ENCODE results near the gene NKAIN4.

NKAIN4 gene

DNA sequence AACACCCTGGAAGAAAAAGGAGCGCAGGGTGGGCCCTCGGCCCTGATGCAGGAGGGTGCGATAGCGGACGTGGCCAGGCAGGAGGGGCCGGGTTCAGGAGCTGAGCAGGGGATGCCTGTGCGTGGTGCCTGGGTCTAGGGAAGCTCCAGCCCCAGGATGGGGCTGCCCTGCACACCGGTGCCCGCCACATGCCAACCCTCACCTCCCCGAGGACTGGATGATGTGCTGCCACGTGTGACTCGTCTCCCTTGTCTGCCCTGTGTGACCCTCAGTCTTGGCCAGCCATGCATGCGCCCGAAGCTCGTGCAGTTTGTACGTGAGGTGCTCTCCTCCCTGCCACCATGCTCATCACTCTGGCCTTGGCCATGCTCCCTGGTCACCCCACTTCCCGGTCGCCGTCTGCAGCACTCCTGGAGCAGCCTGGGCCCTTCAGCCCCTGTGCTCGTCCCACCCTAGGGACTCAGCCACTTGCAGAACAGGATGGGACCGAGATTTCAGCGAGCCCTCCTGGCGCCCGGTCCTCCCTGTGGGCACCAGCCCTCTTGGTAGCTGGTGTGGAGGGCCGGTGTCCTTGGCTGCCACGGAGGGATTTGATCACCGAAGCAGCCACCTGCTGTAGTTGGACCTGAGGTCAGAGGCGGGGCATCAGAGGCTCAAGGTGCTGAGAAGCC lies 34.5 kb upstream of the NKAIN4 start:
- DNase-seq (ENCODE audit: low read depth) = no peak

GRCh38 chr20:63287697-63288580 lies 33.7 kb upstream of the NKAIN4 start:
- no peak for DNase-seq (ENCODE audit: low read depth)

DNA sequence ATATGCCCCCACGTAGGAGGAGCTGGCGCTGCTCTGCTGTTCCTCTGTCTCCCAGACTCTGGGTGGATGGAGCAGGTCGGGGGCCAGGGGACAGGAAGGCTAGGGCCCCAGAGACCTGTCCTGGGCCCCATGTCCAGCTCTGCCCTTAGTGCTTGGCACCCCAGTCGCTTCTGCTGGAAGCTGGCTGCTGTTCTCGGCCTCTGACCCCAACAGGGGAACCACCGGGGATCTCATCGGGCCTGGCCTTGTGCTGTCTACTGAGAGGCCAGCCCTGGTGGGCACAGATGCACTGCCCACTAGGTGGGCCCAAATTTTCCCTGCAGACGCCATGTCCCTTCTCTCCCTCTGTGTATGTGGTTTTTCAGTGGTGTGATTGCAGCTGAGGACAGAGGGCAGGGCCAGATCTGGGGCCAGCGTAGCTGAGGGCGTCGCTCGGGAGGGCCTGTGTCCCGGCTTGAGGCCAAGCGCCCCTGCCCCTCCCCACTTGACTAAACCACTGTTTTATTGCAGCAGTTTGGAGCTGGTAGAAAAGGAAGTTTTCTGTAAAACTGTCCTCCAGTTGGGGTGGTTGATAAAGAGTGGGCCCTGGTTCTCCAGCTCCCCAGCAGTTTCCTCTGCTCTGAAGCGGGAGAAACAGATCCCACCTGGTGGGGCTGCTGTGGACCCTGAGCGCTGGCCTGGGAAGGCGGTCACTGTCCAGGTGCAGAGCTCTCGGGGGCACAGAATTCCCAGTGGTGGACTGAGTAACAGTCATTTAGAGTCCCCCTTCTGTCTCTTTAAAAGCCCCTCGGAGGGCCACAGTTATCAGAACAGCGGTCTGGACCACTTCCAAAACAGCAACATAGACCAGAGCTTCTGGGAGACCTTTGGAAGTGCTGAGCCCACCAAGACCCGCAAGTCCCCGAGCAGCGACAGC lies 32.8 kb upstream of the NKAIN4 start:
- DNase-seq (ENCODE audit: low read depth) = no peak

GRCh38 chr20:63285636-63286615 lies 31.7 kb upstream of the NKAIN4 start:
- DNase-seq (ENCODE audit: low read depth) = no peak

GRCh38 chr20:63284981-63285524 lies 30.8 kb upstream of the NKAIN4 start:
- DNase-seq (ENCODE audit: low read depth) = no peak

DNA sequence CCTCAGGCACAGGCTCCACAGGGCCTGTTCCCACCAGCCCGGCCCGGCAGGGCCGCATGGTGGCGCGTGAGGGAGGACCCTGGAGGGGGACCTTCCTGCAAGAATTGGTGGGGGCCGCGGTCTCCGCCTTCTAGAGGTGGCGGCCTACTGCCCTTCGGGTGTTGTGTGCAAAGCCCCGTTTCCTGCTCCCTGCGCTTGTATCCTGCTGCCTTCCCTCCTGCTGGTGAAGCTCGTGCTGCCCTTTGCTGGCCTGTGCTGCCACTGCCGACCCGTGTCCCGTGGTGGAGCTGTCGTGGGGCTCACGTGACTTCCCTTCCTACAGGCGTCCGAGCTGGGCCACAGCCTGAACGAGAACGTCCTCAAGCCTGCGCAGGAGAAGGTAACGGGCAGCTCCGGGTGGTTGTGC lies 30.3 kb upstream of the NKAIN4 start:
- DNase-seq (ENCODE audit: low read depth) = no peak

DNA sequence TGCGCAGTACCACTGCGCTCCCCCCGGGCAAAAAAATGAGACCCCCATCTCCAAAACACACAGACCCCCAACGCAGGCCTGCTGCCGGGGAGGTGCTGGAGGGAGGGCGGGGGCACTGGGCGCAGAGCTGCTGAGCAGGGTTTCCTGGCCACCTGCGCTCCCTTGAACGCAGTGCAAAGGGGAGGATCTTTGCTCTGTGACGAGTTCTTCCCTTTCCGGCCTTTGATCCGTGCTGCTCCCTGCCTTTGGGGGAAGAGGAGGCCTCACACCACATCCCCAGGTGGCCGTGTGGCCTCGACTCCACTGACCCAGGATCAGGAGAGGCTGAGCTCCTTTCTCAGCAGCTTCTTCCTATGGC lies 29.8 kb upstream of the NKAIN4 start:
- DNase-seq (ENCODE audit: low read depth) = no peak

GRCh38 chr20:63283397-63284082 lies 29.3 kb upstream of the NKAIN4 start:
- DNase-seq (ENCODE audit: low read depth) = no peak

DNA sequence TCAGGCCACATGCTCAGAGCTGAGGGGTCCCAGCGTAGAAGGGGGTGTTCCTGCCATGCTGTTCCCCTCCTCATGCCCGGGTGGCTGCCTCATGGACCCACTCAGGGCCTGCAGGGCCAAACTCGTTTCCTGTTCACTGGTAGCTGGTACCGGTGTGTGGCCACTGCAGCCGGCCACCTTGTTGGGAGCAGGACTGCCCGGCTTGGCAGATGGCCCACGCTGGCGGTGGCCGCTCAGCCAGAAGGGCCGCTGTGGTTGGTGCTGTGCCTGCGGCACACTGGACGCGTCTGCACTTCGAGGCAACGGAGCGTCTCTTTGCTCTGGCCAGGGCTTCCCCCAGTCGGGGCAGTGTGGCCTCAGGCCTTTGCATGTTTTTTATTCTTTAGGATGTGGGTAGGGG lies 28.7 kb upstream of the NKAIN4 start:
- DNase-seq (ENCODE audit: low read depth) = no peak

DNA sequence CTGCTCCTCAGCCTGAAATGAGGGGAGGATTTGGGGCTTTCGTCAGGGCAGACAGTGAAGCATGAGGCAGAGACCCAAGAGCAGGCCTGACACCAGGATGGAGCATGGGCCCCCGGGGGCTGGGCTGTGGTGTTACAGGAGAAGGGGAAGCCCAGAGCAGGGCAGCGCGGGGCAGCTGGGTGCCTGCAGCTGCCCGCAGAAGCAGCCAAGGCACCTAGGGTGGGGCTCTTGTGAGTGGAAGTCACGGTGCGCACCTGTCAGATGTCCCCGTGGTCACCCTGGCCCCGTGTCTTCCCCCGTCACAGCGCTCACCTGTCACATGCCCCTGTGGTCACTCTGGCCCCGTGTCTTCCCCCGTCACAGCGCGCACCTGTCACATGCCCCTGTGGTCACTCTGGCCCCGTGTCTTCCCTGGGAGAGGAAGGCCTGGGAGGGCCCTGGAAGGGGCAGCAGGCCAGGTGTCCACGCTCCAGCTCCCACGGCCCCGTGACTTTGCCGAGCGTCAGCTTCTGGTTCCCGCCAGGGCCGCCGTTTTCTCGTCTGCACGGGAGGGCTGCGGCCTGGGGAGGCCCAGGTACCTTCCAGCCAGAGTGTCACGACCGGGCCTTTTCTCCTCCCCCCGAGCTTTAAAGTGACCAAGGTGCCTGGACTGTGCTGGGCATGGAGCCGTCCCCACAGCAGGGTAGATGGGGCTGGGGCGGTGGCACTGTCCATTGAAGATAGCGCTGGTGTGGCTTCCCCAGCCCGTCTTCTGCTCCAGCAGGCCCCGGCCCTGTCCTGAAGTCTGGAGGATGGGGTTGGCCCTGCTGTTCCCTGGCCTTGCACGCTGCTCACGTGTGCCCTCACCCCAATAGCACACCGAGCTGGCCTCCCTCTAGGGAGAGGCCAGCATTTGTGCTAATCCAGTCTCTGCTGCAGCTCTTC lies 27.7 kb upstream of the NKAIN4 start:
- no peak for DNase-seq (ENCODE audit: low read depth)

DNA sequence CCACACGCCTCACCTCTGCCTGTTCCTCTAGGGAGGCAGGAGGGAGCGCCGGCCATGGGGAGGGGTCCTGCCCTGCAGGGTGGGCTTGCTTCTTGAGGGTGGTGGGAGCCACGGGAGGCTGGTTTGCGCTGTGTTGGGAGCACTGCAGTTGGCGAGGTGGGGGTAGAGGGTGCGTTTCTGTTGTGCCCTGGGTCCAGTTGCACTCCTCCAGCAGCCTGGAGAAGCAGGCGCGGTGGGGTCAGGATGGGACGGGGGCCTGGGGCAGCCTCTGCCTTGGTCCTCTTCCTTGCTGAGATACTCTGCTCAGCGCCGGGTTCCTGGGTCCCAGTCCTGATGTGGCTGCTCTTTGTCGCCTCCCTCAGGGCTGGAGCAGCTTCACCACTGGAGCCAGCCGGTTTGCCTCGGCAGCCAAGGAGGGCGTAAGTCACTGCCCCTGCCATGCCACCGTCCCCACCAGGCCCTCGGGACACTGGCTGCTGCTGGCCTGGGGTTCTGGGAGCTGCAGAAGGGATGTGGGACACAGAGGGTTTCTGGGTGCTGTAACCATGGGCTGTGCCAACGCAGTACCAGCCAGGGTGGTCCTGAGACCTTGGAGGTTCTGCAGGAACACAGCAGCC lies 26.8 kb upstream of the NKAIN4 start:
- no peak for DNase-seq (ENCODE audit: low read depth)

DNA sequence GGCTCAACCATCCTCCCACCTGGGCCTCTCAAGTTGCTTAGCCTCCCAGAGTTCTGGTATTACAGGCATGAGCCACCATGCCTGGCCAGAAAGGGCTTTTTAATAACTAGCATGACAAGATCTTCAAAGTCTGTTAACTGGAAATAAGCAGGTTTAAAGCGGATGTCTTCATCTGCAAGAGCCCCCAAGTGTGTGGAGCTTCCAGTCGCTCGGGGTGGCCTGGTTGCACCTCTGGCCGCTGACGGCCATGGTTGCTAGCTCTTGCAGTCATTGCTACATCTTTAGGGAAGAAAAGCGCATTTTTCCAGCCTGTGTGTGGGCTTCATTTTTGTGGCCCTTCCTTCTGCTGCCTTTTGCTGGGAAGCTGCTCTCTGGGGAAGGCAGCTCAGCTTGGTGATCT lies 26.1 kb upstream of the NKAIN4 start:
- no peak for DNase-seq (ENCODE audit: low read depth)

DNA sequence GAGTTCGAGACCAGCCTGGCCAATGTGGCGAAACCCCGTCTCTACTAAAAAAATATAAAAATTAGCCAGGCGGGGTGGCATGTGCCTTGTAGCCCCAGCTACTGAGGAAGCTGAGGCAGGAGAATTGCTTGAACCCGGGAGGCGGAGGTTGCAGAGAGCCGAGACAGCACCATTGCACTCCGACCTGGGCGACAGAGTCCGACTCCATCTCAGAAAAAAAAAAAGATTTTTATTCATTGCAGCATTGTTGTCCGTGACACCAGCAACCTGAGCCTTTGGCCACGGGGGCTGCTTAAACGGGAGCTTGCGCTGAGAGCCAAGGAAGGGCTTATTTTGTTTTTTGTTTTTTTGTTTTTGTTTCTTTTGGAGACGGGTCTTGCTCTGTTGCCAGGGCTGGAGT lies 25.7 kb upstream of the NKAIN4 start:
- no peak for DNase-seq (ENCODE audit: low read depth)

- DNase-seq (ENCODE audit: low read depth) = no peak
These were observed 24.4 kb upstream of the NKAIN4 start for GRCh38 chr20:63278661-63279060.

DNA sequence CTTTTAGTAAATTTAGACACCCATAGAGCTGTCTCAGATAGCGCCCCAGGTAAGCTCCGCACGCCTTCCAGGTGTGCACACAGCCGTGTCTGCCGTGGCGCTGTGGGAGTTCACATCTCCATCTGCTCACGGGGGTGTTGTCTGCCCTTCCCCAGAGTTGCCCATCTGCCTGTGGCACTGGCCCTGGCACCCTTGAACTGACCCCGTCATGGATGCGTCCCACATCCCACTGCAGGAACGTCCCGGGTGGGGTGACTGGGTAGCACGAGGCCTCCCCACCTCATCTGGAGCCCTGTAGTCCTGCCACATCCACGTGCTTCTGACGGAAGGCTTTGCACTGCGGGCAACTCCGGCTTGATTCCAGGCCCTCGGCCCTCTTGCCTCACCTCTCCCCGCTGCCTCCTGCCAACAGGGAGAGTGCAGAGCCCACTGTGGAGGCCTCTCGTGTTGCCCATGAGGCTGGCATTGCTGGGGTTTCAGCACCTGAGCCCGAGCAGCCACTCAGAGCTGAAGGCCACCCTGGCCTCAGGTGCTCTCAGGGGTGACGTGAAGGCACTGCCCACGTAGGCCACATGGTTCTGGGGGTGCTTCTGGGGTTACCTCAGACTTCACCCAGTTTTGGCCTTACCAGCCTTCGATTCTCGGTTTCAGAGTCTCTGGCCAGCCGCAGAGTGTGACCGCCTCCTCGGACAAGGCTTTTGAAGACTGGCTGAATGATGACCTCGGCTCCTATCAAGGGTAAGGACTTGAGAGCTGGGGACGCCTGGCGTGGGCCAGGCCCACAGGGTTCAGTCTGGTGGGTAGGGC lies 23.4 kb upstream of the NKAIN4 start:
- no peak for DNase-seq (ENCODE audit: low read depth)

GRCh38 chr20:63276956-63277355 lies 22.7 kb upstream of the NKAIN4 start:
- DNase-seq (ENCODE audit: low read depth) = no peak

GRCh38 chr20:63275825-63276224 lies 21.6 kb upstream of the NKAIN4 start:
- no peak for DNase-seq (ENCODE audit: low read depth)
